Measurements from ENCODE around the gene NIM1K.

NIM1K gene

GRCh38 chr5:43209060-43209459 lies 17.0 kb downstream of the NIM1K start:
- H3K27ac ChIP-seq (ENCODE audit: low read length) = no peak overlapping the region
- H3K4me3 ChIP-seq (ENCODE audit: low read length) = no peak overlapping the region; the same call in 1 of the 2 replicates
- peaks cover 7% of the 10 kb centered on the region; the same call in 1 of the 2 replicates for H3K4me1 ChIP-seq (ENCODE audit: insufficient read depth, low read length)
- no peaks in the 10 kb centered on the region for H3K27me3 ChIP-seq (ENCODE audit: insufficient read depth, low read length)
- no peak overlapping the region for H3K9ac ChIP-seq (ENCODE audit: low read depth, low read length)
- no peaks in the 10 kb centered on the region for H3K36me3 ChIP-seq (ENCODE audit: insufficient read depth, low read depth, low read length)
- H3K9me3 ChIP-seq (ENCODE audit: insufficient read depth, low read depth, low read length) = no peaks in the 10 kb centered on the region

GRCh38 chr5:43209833-43210232 lies 17.8 kb downstream of the NIM1K start:
- Histone ChIP-seq H3K4me3 (ENCODE audit: low read length) (no peak overlapping the region), H3K27me3 (ENCODE audit: insufficient read depth, low read length) (no peaks in the 10 kb centered on the region), H3K4me1 (ENCODE audit: insufficient read depth, low read length) (peaks cover 7% of the 10 kb centered on the region; the same call in 1 of the 2 replicates), H3K9ac (ENCODE audit: low read depth, low read length) (no peak overlapping the region), H3K27ac (ENCODE audit: low read length) (no peak overlapping the region), H3K36me3 (ENCODE audit: insufficient read depth, low read depth, low read length) (no peaks in the 10 kb centered on the region), H3K9me3 (ENCODE audit: insufficient read depth, low read depth, low read length) (no peaks in the 10 kb centered on the region)

GRCh38 chr5:43210570-43210969 lies 18.5 kb downstream of the NIM1K start:
- no peak overlapping the region for H3K9ac ChIP-seq (ENCODE audit: low read depth, low read length)
- peaks cover 7% of the 10 kb centered on the region; the same call in 1 of the 2 replicates for H3K4me1 ChIP-seq (ENCODE audit: insufficient read depth, low read length)
- H3K27me3 ChIP-seq (ENCODE audit: insufficient read depth, low read length) = no peaks in the 10 kb centered on the region
- no peak overlapping the region for H3K4me3 ChIP-seq (ENCODE audit: low read length)
- H3K9me3 ChIP-seq (ENCODE audit: insufficient read depth, low read depth, low read length) = no peaks in the 10 kb centered on the region
- no peak overlapping the region for H3K27ac ChIP-seq (ENCODE audit: low read length)
- H3K36me3 ChIP-seq (ENCODE audit: insufficient read depth, low read depth, low read length) = no peaks in the 10 kb centered on the region

- Histone ChIP-seq H3K9me3 (ENCODE audit: insufficient read depth, low read depth, low read length) (no peaks in the 10 kb centered on the region), H3K27ac (ENCODE audit: low read length) (no peak overlapping the region), H3K4me1 (ENCODE audit: insufficient read depth, low read length) (peaks cover 2% of the 10 kb centered on the region; the same call in 1 of the 2 replicates), H3K9ac (ENCODE audit: low read depth, low read length) (no peak overlapping the region), H3K4me3 (ENCODE audit: low read length) (no peak overlapping the region), H3K36me3 (ENCODE audit: insufficient read depth, low read depth, low read length) (no peaks in the 10 kb centered on the region), H3K27me3 (ENCODE audit: insufficient read depth, low read length) (no peaks in the 10 kb centered on the region)
These were observed 21.9 kb downstream of the NIM1K start for GRCh38 chr5:43213951-43214350.

- H3K9ac ChIP-seq (ENCODE audit: low read depth, low read length) = no peak overlapping the region
- H3K27ac ChIP-seq (ENCODE audit: low read length) = no peak overlapping the region
- H3K9me3 ChIP-seq (ENCODE audit: insufficient read depth, low read depth, low read length) = no peaks in the 10 kb centered on the region
- H3K27me3 ChIP-seq (ENCODE audit: insufficient read depth, low read length) = no peaks in the 10 kb centered on the region
- H3K36me3 ChIP-seq (ENCODE audit: insufficient read depth, low read depth, low read length) = no peaks in the 10 kb centered on the region
- no peak overlapping the region for H3K4me3 ChIP-seq (ENCODE audit: low read length)
- no peaks in the 10 kb centered on the region for H3K4me1 ChIP-seq (ENCODE audit: insufficient read depth, low read length)
These were observed 23.1 kb downstream of the NIM1K start for GRCh38 chr5:43215073-43215631.

- Histone ChIP-seq H3K36me3 (ENCODE audit: insufficient read depth, low read depth, low read length) (no peaks in the 10 kb centered on the region), H3K9ac (ENCODE audit: low read depth, low read length) (no peak overlapping the region), H3K27ac (ENCODE audit: low read length) (no peak overlapping the region), H3K4me3 (ENCODE audit: low read length) (no peak overlapping the region), H3K27me3 (ENCODE audit: insufficient read depth, low read length) (no peaks in the 10 kb centered on the region), H3K4me1 (ENCODE audit: insufficient read depth, low read length) (no peaks in the 10 kb centered on the region), H3K9me3 (ENCODE audit: insufficient read depth, low read depth, low read length) (no peaks in the 10 kb centered on the region)
These were observed 24.9 kb downstream of the NIM1K start for GRCh38 chr5:43216941-43217340.

GRCh38 chr5:43219120-43219519 lies 27.1 kb downstream of the NIM1K start:
- Histone ChIP-seq H3K4me1 (ENCODE audit: insufficient read depth, low read length) (no peaks in the 10 kb centered on the region), H3K27ac (ENCODE audit: low read length) (no peak overlapping the region), H3K27me3 (ENCODE audit: insufficient read depth, low read length) (no peaks in the 10 kb centered on the region), H3K9me3 (ENCODE audit: insufficient read depth, low read depth, low read length) (no peaks in the 10 kb centered on the region), H3K36me3 (ENCODE audit: insufficient read depth, low read depth, low read length) (no peaks in the 10 kb centered on the region), H3K4me3 (ENCODE audit: low read length) (no peak overlapping the region), H3K9ac (ENCODE audit: low read depth, low read length) (no peak overlapping the region)

- no peak overlapping the region for H3K27ac ChIP-seq (ENCODE audit: low read length)
- H3K4me3 ChIP-seq (ENCODE audit: low read length) = no peak overlapping the region
- no peaks in the 10 kb centered on the region for H3K9me3 ChIP-seq (ENCODE audit: insufficient read depth, low read depth, low read length)
- H3K4me1 ChIP-seq (ENCODE audit: insufficient read depth, low read length) = no peaks in the 10 kb centered on the region
- no peak overlapping the region for H3K9ac ChIP-seq (ENCODE audit: low read depth, low read length)
- no peaks in the 10 kb centered on the region for H3K36me3 ChIP-seq (ENCODE audit: insufficient read depth, low read depth, low read length)
- H3K27me3 ChIP-seq (ENCODE audit: insufficient read depth, low read length) = no peaks in the 10 kb centered on the region
These were observed 29.5 kb downstream of the NIM1K start for GRCh38 chr5:43221502-43221901.

GRCh38 chr5:43225649-43226245 lies 33.7 kb downstream of the NIM1K start:
- no peaks in the 10 kb centered on the region for H3K27me3 ChIP-seq (ENCODE audit: insufficient read depth, low read length)
- no peak overlapping the region for H3K9ac ChIP-seq (ENCODE audit: low read depth, low read length)
- no peaks in the 10 kb centered on the region for H3K4me1 ChIP-seq (ENCODE audit: insufficient read depth, low read length)
- no peaks in the 10 kb centered on the region for H3K9me3 ChIP-seq (ENCODE audit: insufficient read depth, low read depth, low read length)
- no peak overlapping the region for H3K27ac ChIP-seq (ENCODE audit: low read length)
- H3K36me3 ChIP-seq (ENCODE audit: insufficient read depth, low read depth, low read length) = no peaks in the 10 kb centered on the region
- H3K4me3 ChIP-seq (ENCODE audit: low read length) = no peak overlapping the region

GRCh38 chr5:43227655-43228054 lies 35.6 kb downstream of the NIM1K start:
- Histone ChIP-seq H3K9ac (ENCODE audit: low read depth, low read length) (no peak overlapping the region), H3K36me3 (ENCODE audit: insufficient read depth, low read depth, low read length) (no peaks in the 10 kb centered on the region), H3K27me3 (ENCODE audit: insufficient read depth, low read length) (no peaks in the 10 kb centered on the region), H3K27ac (ENCODE audit: low read length) (no peak overlapping the region), H3K4me1 (ENCODE audit: insufficient read depth, low read length) (no peaks in the 10 kb centered on the region), H3K9me3 (ENCODE audit: insufficient read depth, low read depth, low read length) (no peaks in the 10 kb centered on the region), H3K4me3 (ENCODE audit: low read length) (no peak overlapping the region)

- no peak overlapping the region for H3K27ac ChIP-seq (ENCODE audit: low read length)
- H3K4me1 ChIP-seq (ENCODE audit: insufficient read depth, low read length) = no peaks in the 10 kb centered on the region
- H3K4me3 ChIP-seq (ENCODE audit: low read length) = no peak overlapping the region
- no peaks in the 10 kb centered on the region for H3K9me3 ChIP-seq (ENCODE audit: insufficient read depth, low read depth, low read length)
- no peaks in the 10 kb centered on the region for H3K36me3 ChIP-seq (ENCODE audit: insufficient read depth, low read depth, low read length)
- H3K27me3 ChIP-seq (ENCODE audit: insufficient read depth, low read length) = no peaks in the 10 kb centered on the region
- no peak overlapping the region for H3K9ac ChIP-seq (ENCODE audit: low read depth, low read length)
These were observed 38.7 kb downstream of the NIM1K start for GRCh38 chr5:43230707-43231106.

GRCh38 chr5:43231977-43232376 lies 40.0 kb downstream of the NIM1K start:
- Histone ChIP-seq H3K27me3 (ENCODE audit: insufficient read depth, low read length) (no peaks in the 10 kb centered on the region), H3K27ac (ENCODE audit: low read length) (no peak overlapping the region), H3K36me3 (ENCODE audit: insufficient read depth, low read depth, low read length) (no peaks in the 10 kb centered on the region), H3K4me1 (ENCODE audit: insufficient read depth, low read length) (no peaks in the 10 kb centered on the region), H3K9ac (ENCODE audit: low read depth, low read length) (no peak overlapping the region), H3K4me3 (ENCODE audit: low read length) (no peak overlapping the region), H3K9me3 (ENCODE audit: insufficient read depth, low read depth, low read length) (no peaks in the 10 kb centered on the region)
